Loucy (cell line): ENCODE measurements around the gene HTR3D.
"Not testable (repeated sequence)": the region's sequence is repeated elsewhere in the genome, so short reads cannot be mapped to it uniquely, and the experiment has no call there.

Experiments used
- H2AFZ ChIP-seq: fragments of 200-600 bp; sonication (generic); 2 replicates; pipeline ENCODE4 v1.6.0; 2016; ENCODE audit warnings: antibody characterized with exemption, mild to moderate bottlenecking, low read length, moderate library complexity
- H3F3A ChIP-seq: fragments of 200-600 bp; 2 replicates; pipeline ENCODE4 v1.6.0; 2016; ENCODE audit warnings: antibody characterized with exemption, low read depth, mild to moderate bottlenecking
- H3K27me3 ChIP-seq: fragments of 200-600 bp; sonication (generic); 2 replicates; pipeline ENCODE4 v1.6.1; 2014; ENCODE audit warnings: low read length, mild to moderate bottlenecking; ENCODE audit not compliant: insufficient read depth, poor library complexity, severe bottlenecking
- H3K36me3 ChIP-seq: fragments of 200-600 bp; sonication (generic); 2 replicates; pipeline ENCODE4 v1.6.1; 2016; ENCODE audit warnings: low read length; ENCODE audit not compliant: insufficient read depth
- H3K4me1 ChIP-seq: fragments of 200-600 bp; sonication (generic); 2 replicates; pipeline ENCODE4 v1.5.1; 2014; ENCODE audit warnings: low read length, mild to moderate bottlenecking; ENCODE audit not compliant: insufficient read depth, poor library complexity, severe bottlenecking
- H3K4me2 ChIP-seq: fragments of 200-600 bp; sonication (generic); 2 replicates; pipeline ENCODE4 v1.6.0; 2014; ENCODE audit warnings: antibody characterized with exemption, low read length, low read depth, mild to moderate bottlenecking; ENCODE audit not compliant: poor library complexity, severe bottlenecking
- H3K4me3 ChIP-seq: fragments of 200-600 bp; sonication (generic); 2 replicates; pipeline ENCODE4 v1.5.1; 2014; ENCODE audit warnings: low read length, mild to moderate bottlenecking, mixed read lengths; ENCODE audit not compliant: poor library complexity, severe bottlenecking
- H3K79me2 ChIP-seq: fragments of 200-600 bp; sonication (generic); 2 replicates; pipeline ENCODE4 v1.6.1; 2014; ENCODE audit warnings: low read length; ENCODE audit not compliant: insufficient read depth
- H3K9ac ChIP-seq: fragments of 200-600 bp; sonication (generic); 2 replicates; pipeline ENCODE4 v1.6.0; 2014; ENCODE audit warnings: mild to moderate bottlenecking, low read depth, low read length, moderate library complexity; ENCODE audit not compliant: poor library complexity, severe bottlenecking
- H3K9me2 ChIP-seq: fragments of 200-600 bp; sonication (generic); replicated peaks from 2 replicates; pipeline ENCODE4 v1.6.1; 2016; ENCODE audit warnings: low read depth, low read length, mixed read lengths
- H3K9me3 ChIP-seq: fragments of 200-600 bp; sonication (generic); 2 replicates; pipeline ENCODE4 v1.6.1; 2014; ENCODE audit warnings: mild to moderate bottlenecking, antibody characterized with exemption, low read length, low read depth; ENCODE audit not compliant: insufficient read depth
- H4K20me1 ChIP-seq: fragments of 200-600 bp; sonication (generic); 2 replicates; pipeline ENCODE4 v1.6.0; 2014; ENCODE audit warnings: antibody characterized with exemption, low read length, mild to moderate bottlenecking; ENCODE audit not compliant: insufficient read depth, poor library complexity, severe bottlenecking
- EZH2phosphoT487 ChIP-seq: fragments of 200-600 bp; IDR thresholded peaks from 2 replicates; pipeline ENCODE4 v1.6.1; 2018; ENCODE audit warnings: antibody characterized with exemption, mild to moderate bottlenecking, moderate library complexity, borderline replicate concordance
- TF ChIP-seq, protein P1 (sequence below): fragments of 200-600 bp; sonication (generic); conservative IDR thresholded peaks from 2 replicates; pipeline ENCODE4 v1.5.1; 2014; ENCODE audit warnings: mild to moderate bottlenecking, antibody characterized with exemption, low read length

HTR3D gene

DNA sequence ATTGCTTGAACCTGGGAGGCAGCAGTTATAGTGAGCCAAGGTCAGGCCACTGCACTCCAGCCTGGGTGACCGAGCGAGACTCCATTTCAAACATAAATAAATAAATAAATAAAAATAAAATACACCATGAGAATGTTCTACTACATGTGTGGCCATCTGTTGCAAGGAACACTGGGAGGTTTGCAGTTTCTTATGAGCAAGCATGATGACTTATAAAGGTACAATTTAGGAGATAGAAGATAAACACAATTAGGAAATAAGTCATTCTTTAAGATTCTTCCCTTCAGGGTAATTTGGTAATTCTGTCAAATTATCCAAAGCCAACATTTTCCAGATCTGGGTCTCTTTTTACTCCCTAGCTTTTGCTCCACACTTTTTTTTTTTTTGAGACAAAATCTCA, 34.7 kb downstream of the HTR3D start:
- H3K9ac ChIP-seq, result no peak overlapping the region
- H3K4me1 ChIP-seq, result no peaks in the 10 kb centered on the region
- no peaks in the 10 kb centered on the region for H4K20me1 ChIP-seq
- no peaks in the 10 kb centered on the region for H3K79me2 ChIP-seq
- no peak for TF ChIP-seq EZH2phosphoT487
- TF ChIP-seq, protein P1, sequence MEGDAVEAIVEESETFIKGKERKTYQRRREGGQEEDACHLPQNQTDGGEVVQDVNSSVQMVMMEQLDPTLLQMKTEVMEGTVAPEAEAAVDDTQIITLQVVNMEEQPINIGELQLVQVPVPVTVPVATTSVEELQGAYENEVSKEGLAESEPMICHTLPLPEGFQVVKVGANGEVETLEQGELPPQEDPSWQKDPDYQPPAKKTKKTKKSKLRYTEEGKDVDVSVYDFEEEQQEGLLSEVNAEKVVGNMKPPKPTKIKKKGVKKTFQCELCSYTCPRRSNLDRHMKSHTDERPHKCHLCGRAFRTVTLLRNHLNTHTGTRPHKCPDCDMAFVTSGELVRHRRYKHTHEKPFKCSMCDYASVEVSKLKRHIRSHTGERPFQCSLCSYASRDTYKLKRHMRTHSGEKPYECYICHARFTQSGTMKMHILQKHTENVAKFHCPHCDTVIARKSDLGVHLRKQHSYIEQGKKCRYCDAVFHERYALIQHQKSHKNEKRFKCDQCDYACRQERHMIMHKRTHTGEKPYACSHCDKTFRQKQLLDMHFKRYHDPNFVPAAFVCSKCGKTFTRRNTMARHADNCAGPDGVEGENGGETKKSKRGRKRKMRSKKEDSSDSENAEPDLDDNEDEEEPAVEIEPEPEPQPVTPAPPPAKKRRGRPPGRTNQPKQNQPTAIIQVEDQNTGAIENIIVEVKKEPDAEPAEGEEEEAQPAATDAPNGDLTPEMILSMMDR, result no peak
- no peaks in the 10 kb centered on the region for H3K36me3 ChIP-seq
- H3K9me2 ChIP-seq, result no peaks in the 10 kb centered on the region
- peaks cover 8% of the 10 kb centered on the region; the same call in 1 of the 2 replicates for H3K9me3 ChIP-seq
- no peak overlapping the region for H2AFZ ChIP-seq
- H3F3A ChIP-seq, result no peaks in the 10 kb centered on the region
- H3K4me3 ChIP-seq, result no peak overlapping the region
- H3K4me2 ChIP-seq, result no peak overlapping the region
- H3K27me3 ChIP-seq, result no peaks in the 10 kb centered on the region

DNA sequence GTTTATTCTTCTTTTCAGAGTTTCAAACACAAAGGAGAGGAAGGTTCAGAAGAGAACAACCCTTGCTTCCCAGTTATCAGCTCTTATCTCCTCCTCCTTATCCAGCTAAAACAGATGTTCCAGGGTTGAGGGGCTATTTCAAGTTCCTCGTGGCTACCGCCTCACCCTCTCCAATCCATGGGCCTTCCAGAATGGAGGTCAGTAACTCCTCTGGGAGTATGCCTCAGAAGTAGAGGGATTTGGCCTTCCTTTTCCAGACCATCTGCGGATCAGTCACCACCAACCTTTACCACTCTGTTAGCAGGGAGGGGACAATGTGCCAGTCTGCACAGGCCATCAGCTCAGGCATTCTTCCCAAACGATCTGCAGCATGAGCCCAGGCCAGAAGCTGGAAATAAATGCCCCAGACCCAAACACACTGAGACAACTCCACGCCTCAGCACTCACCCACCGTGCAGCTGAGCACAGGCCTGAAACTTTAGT, 36.1 kb downstream of the HTR3D start:
- Histone ChIP-seq H3K27me3 (no peaks in the 10 kb centered on the region), H3K4me2 (no peak overlapping the region), H2AFZ (no peak overlapping the region), H3K36me3 (no peaks in the 10 kb centered on the region), H3F3A (no peaks in the 10 kb centered on the region), H3K4me1 (no peaks in the 10 kb centered on the region), H3K79me2 (no peaks in the 10 kb centered on the region), H3K9me2 (no peaks in the 10 kb centered on the region), H3K9ac (no peak overlapping the region), H3K4me3 (no peak overlapping the region), H3K9me3 (peaks cover 8% of the 10 kb centered on the region; the same call in 1 of the 2 replicates), H4K20me1 (no peaks in the 10 kb centered on the region)
- TF ChIP-seq, protein P1, result no peak
- no peak for TF ChIP-seq EZH2phosphoT487

DNA sequence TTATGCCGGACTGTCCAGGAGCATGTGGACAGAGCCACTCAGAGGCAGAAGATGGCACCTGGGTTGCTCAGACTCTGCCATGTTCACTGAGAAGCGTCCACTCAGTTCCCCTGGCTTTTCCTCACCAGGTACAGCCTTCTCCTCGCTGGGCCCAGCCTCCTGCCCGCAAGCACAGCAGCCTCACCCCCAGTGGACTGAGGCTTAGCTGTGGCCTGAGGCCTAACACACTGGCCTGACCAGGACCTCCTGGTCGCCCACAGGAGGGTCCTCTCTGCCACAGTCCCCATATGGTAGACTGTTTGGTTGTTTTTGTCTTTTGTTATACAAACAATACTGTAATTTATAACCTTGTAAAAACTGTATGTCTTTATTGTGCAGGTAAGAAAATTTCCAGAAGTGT, 36.8 kb downstream of the HTR3D start:
- Histone ChIP-seq H4K20me1 (no peaks in the 10 kb centered on the region), H3K4me1 (no peaks in the 10 kb centered on the region), H3K4me2 (no peak overlapping the region), H3K36me3 (no peaks in the 10 kb centered on the region), H3K79me2 (no peaks in the 10 kb centered on the region), H3K27me3 (no peaks in the 10 kb centered on the region), H3K9ac (no peak overlapping the region), H3K9me2 (no peaks in the 10 kb centered on the region), H3K4me3 (no peak overlapping the region), H3F3A (no peaks in the 10 kb centered on the region), H2AFZ (no peak overlapping the region), H3K9me3 (peaks cover 8% of the 10 kb centered on the region; the same call in 1 of the 2 replicates)
- TF ChIP-seq EZH2phosphoT487, result no peak
- TF ChIP-seq, protein P1, result no peak

DNA sequence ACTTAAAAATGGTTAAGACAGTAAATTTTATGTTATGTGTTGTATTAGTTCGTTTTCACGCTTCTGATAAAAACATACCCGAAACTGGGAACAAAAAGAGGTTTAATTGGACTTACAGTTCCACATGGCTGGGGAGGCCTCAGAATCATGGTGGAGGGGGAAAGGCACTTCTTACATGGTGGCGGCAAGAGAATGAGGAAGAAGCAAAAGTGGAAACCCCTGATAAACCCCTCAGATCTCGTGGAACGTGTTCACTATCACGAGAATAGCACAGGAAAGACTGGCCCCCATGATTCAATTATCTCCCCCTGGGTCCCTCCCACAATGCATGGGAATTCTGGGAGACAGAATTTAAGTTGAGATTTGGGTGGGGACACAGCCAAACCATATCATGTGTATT, 39.6 kb downstream of the HTR3D start:
- H3K79me2 ChIP-seq, H3K4me1 ChIP-seq, H3K9me3 ChIP-seq, H3F3A ChIP-seq, H3K9ac ChIP-seq, H3K36me3 ChIP-seq, H3K9me2 ChIP-seq, H3K4me2 ChIP-seq, H3K27me3 ChIP-seq, H2AFZ ChIP-seq, H3K4me3 ChIP-seq, H4K20me1 ChIP-seq: not testable (repeated sequence)
